NT2/D1 (cell line): ENCODE data around the gene SCLY.

ENCODE experiments used
- SUZ12 ChIP-seq: IDR thresholded peaks from 2 replicates; pipeline ENCODE4 v1.6.1; 2011; ENCODE audit not compliant: insufficient read length, insufficient read depth; ENCODE audit errors: extremely low read depth
- YY1 ChIP-seq: IDR thresholded peaks from 2 replicates; pipeline ENCODE4 v1.6.1; 2011; ENCODE audit not compliant: insufficient read length, insufficient read depth
- ZNF274 ChIP-seq: IDR thresholded peaks from 2 replicates; pipeline ENCODE4 v1.6.1; 2011; ENCODE audit warnings: mild to moderate bottlenecking, low read depth, low read length

DNA sequence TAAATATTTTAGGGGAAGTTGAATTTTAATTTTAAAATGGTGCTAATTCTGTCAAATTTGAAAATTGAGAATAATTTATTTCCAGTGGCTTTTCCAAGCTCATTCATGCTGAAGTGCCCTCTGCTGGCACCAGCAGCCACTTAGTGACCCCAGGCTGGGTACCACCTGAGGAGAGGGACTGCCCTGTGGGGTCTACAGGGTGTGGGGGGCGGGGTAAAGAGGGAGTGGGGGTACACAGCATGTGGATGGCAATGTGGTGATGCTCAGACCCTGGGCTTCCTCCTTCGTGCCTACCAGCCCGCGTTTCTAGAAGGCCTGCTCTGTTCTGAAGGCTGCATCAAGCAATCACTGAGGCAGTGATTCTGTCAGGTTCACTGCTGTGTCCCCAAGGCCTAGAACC, 45.1 kb upstream of the SCLY start:
- no peak for TF ChIP-seq YY1
- TF ChIP-seq SUZ12: no peak
- no peak for TF ChIP-seq ZNF274
